DOHH2 (cell line): Measurements from ENCODE around the gene RNGTT.

Experiments used
- EZH2phosphoT487 ChIP-seq: fragments of 200-600 bp; sonication (generic); IDR thresholded peaks from 2 replicates; pipeline ENCODE4 v1.6.1; 2017; ENCODE audit warnings: borderline replicate concordance, mild to moderate bottlenecking, antibody characterized with exemption, low read length, moderate library complexity, mixed read lengths
- TF ChIP-seq, protein P1 (sequence below): fragments of 200-600 bp; sonication (generic); IDR thresholded peaks from one replicate; pipeline ENCODE4 v1.5.1; 2014; ENCODE audit warnings: antibody characterized with exemption, mild to moderate bottlenecking, low read depth, low read length; ENCODE audit not compliant: poor library complexity, severe bottlenecking

DNA sequence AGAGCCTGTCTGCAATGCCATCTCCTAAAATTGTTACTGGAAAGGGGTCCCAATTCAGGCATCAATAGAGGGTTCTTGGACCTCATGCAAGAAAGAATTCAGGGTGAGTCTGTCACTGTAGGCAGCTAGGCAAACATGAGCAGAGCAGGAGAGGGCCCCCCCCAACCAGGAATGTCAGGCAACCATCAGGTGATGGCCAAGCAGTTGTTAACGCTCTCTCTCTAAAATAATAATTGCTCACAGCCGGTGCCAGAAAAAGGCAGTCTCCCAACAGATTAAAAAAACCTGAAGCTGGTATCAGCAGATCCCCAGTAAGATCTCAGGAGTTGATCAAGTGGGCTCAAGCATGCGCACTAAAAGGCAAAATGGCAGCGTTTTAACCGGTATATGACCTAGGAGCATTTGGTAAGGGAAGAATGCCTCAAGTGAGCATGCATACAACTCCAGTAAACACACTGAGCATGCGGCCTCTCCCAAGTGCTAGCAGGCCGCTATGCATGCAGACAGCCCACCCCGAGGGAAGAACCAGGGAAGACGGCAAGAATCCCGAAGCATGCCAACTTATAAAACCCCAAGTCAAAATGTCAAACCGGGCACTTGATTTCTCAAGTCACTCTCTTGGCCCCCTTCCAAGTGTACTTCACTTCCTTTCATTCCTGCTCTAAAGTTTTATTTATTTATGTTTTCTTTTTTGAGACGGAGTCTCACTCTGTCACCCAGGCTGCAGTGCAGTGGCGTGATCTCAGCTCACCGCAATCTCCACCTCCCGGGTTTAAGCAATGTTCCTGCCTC is 44.0 kb upstream of the RNGTT start:
- TF ChIP-seq, protein P1, sequence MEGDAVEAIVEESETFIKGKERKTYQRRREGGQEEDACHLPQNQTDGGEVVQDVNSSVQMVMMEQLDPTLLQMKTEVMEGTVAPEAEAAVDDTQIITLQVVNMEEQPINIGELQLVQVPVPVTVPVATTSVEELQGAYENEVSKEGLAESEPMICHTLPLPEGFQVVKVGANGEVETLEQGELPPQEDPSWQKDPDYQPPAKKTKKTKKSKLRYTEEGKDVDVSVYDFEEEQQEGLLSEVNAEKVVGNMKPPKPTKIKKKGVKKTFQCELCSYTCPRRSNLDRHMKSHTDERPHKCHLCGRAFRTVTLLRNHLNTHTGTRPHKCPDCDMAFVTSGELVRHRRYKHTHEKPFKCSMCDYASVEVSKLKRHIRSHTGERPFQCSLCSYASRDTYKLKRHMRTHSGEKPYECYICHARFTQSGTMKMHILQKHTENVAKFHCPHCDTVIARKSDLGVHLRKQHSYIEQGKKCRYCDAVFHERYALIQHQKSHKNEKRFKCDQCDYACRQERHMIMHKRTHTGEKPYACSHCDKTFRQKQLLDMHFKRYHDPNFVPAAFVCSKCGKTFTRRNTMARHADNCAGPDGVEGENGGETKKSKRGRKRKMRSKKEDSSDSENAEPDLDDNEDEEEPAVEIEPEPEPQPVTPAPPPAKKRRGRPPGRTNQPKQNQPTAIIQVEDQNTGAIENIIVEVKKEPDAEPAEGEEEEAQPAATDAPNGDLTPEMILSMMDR, result no peak
- no peak for TF ChIP-seq EZH2phosphoT487
